Pancreas (tissue), 10 donors: Measurements from ENCODE around the gene COPZ2. TPM values are rescaled to one million over a fixed set of nuclear protein-coding genes. Genes with fewer than 3 reads are reported as not detected.
A peak's percentile ranks its signal among the peaks of the same experiment; 100 is the strongest.
"Not testable (repeated sequence)": the region's sequence is repeated elsewhere in the genome, so short reads cannot be mapped to it uniquely, and the experiment has no call there.

ENCODE experiments used
- ATAC-seq, 4 donors: fragments of 200-7000 bp; cut with Tn5 transposase; one replicate each; pipeline versions ENCODE4 v1.8.0 to v1.9.1; 2020; ENCODE audit warnings: mild to moderate bottlenecking in 4 of 4, moderate library complexity in 4 of 4
- DNase-seq, 6 donors: peaks; one replicate each; pipeline ENCODE4 v3.0.0-alpha.2; 2020
- FAIRE-seq: peaks from 2 replicates; lab custom pipeline; 2012; peaks lifted over from hg19 to GRCh38; lab: Jason Lieb, UNC
- H3K27ac ChIP-seq, 4 donors: fragments of 200-600 bp; sonication (generic); 1 replicate in 3 of 4; 2 replicates in 1 of 4; pipeline versions ENCODE4 v1.5.0 to v1.8.0; 2020
- H3K27me3 ChIP-seq, 4 donors: fragments of 200-600 bp; one replicate each; pipeline ENCODE4 v1.8.0; 2021
- H3K36me3 ChIP-seq, 3 donors: fragments of 200-600 bp; sonication (generic) in 1 of 3; one replicate each; pipeline versions ENCODE4 v1.5.0 to v1.8.0; 2020 to 2021
- H3K4me1 ChIP-seq, 3 donors: fragments of 200-600 bp; one replicate each; pipeline ENCODE4 v1.8.0; 2021
- H3K4me3 ChIP-seq, 4 donors: fragments of 200-600 bp; sonication (generic) in 2 of 4; one replicate each; pipeline versions ENCODE4 v1.5.0 to v1.8.0; 2020 to 2021
- H3K9me3 ChIP-seq, 4 donors: fragments of 200-600 bp; one replicate each; pipeline ENCODE4 v1.8.0; 2021
- WGBS, 2 donors: extraction: QIAGEN DNeasy Blood & Tissue Kit; methylation state at CpG; one replicate each; pipeline ENCODE4 v1.1.7; 2013; 5-methylcytosine and 5-hydroxymethylcytosine counted together
- intact Hi-C, 3 donors: fragments of 100-400 bp; cut with DNase I; formaldehyde crosslinking; loops; one replicate each; pipeline versions ENCODE4 v1.11.1 to v1.14.2; 2022
- polyA plus RNA-seq, 2 donors: library from polyadenylated mRNA; stranded (reverse); fragments of 200-250 nt; gene quantifications; one replicate each; pipeline ENCODE4 v1.2.3, GENCODE V29; 2013
- total RNA-seq, 6 donors: library from RNA; stranded (reverse); fragmentation: NEBNext Ultra II Directional in 4 of 6; extraction: Animal tissue kit (Norgen Biotek cat#: 25700) in 4 of 6; gene quantifications; one replicate each; pipeline versions ENCODE4 v1.2.1 to v1.2.4, GENCODE V29; 2021 to 2023
- TF ChIP-seq, protein P1 (sequence below), 4 donors: fragments of 200-600 bp; sonication (generic) in 3 of 4; IDR thresholded peaks; one replicate each; pipeline versions ENCODE4 v1.5.0 to v1.8.0; 2021; ENCODE audit warnings: antibody characterized with exemption in 4 of 4
- donor health status: healthy with polysubstance abuse.
- donor health status: DM: no; HTN: no; CAD: no; lungs with moderate emphysema.
- donor health status: DM: no; HTN: no; CAD: no.
- donor health status: control.
- donor health status: control.
- donor health status: Bipolar disorder and iron deficiency.
- donor health status: DM: yes; HTN: yes; CAD: no.
- donor health status: DM: no; HTN: no; CAD: no.
- donor health status: DM: no; HTN: no; CAD: no.
- donor health status: DM: yes; HTN: yes; CAD: no.

The COPZ2 gene
- total and polyA plus RNA-seq, 8 donors: 6.3 to 10.8 (median 9.3) TPM

DNA sequence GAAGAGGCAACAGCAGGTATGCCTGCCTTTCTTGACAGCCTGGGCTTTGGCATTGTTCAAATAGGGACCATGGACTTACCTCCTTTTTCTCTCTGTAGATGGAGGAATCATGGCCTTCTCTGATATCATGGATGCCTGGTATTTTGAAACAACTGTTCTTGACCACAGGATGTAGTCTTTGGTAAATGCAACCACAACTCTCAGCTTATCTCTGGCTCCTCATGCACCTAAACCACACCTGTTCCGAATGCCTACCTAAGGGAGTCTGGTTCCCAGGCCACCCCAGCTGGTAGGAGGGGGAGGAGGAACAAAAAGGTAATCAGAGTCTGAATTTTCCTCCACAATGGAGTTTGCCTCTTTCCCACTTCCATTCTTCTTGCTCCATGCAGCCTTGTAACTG, 47.9 kb downstream of the COPZ2 start:
- FAIRE-seq (no peak), ATAC-seq (no peak), DNase-seq (no peak)
- Histone ChIP-seq H3K27me3 (no peaks in the 10 kb centered on the region), H3K36me3 (no peaks in the 10 kb centered on the region), H3K4me1 (peaks cover 0 to 16% (median 4%) of the 10 kb centered on the region in 3 donors), H3K4me3 (no peak overlapping the region), H3K27ac (no peak overlapping the region), H3K9me3 (no peaks in the 10 kb centered on the region)
- 50 to 53% methylated on average over 1 of the region's 1 CpG for WGBS, 2 donors
- intact Hi-C loops: no loop called here
- TF ChIP-seq, protein P1, sequence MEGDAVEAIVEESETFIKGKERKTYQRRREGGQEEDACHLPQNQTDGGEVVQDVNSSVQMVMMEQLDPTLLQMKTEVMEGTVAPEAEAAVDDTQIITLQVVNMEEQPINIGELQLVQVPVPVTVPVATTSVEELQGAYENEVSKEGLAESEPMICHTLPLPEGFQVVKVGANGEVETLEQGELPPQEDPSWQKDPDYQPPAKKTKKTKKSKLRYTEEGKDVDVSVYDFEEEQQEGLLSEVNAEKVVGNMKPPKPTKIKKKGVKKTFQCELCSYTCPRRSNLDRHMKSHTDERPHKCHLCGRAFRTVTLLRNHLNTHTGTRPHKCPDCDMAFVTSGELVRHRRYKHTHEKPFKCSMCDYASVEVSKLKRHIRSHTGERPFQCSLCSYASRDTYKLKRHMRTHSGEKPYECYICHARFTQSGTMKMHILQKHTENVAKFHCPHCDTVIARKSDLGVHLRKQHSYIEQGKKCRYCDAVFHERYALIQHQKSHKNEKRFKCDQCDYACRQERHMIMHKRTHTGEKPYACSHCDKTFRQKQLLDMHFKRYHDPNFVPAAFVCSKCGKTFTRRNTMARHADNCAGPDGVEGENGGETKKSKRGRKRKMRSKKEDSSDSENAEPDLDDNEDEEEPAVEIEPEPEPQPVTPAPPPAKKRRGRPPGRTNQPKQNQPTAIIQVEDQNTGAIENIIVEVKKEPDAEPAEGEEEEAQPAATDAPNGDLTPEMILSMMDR (IDR thresholded peaks at IDR 0.05): no peak

DNA sequence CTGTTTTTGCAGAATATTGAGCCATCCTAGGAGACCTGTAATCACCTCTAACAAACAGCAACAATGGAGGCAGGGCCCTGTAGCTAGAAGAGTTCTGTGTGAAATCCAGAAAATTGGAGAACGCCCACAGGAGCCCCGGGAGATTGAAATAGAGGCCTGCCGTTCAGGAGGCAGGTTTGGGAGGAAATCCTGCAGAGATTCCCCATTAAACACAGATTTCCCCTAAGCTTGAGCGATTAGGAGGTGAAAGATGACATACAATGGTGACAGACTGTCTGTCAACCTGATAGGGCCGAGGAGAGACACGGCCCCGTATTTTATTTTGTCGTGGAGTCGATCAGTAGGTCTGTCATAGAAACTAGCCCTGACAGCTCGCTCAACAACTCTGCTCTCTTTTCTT, 48.4 kb downstream of the COPZ2 start:
- Histone ChIP-seq H3K36me3 (no peaks in the 10 kb centered on the region), H3K27ac (no peak overlapping the region), H3K4me3 (no peak overlapping the region), H3K9me3 (no peaks in the 10 kb centered on the region), H3K27me3 (no peaks in the 10 kb centered on the region), H3K4me1 (peaks cover 0 to 15% (median 0%) of the 10 kb centered on the region in 3 donors)
- WGBS, 2 donors: 80 to 86% methylated on average over 10 of the region's 10 CpGs
- ATAC-seq (no peak), DNase-seq (no peak), FAIRE-seq (no peak)
- intact Hi-C loops: no loop called here
- TF ChIP-seq, protein P1 (IDR thresholded peaks at IDR 0.05): no peak

DNA sequence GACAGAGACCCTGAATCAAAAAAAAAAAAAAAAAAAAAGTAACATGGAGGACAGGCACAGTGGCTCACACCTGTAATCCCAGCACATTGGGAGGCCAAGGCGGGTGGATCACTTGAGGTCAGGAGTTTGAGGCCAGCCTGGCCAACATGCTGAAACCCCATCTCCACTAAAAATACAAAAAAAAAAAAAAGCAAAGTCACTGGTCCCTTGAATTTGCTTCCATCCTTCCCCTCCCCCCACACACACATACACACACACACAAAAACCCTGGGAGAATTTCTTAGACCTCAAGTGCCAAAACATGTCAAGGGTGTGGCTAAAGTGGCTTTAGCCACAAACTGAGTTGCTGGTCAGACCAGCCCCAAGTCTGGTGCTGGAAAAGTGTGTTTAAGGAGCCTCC, 49.2 kb downstream of the COPZ2 start:
- FAIRE-seq, DNase-seq, H3K27me3 ChIP-seq, H3K36me3 ChIP-seq, intact Hi-C loops, ATAC-seq, H3K27ac ChIP-seq, H3K4me1 ChIP-seq, H3K4me3 ChIP-seq, H3K9me3 ChIP-seq: not testable (repeated sequence)
- 90 to 100% methylated on average over 1 of the region's 1 CpG for WGBS, 2 donors

DNA sequence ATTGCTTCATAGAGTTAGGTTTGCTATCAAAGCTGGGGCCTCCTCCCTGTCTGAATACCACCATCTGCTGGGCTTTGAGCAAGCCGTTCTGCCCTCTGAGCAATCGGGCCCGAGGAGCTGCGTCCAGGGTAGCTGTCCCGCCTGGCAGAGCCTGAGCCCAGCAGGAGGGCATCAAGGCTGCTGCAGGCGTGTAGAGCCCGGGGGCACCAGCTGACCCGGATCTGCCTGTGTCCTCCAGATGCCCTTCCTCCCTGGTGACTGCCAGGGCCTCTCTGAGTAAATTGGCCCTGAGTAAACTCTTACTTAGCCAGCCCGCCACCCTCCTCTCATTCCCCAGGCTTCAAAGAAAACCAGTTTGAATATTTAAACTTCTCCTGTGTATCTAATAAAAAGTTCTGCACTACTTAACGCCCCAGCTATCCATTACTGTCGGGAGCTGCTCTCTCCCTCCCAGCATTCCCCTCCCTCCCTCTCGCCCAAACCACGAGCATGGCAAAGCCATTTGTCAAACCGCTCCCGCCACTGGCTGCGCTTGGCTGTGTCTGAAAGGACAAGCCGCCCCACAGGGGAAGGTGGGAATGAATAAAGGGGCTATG, 50.3 kb downstream of the COPZ2 start:
- Histone ChIP-seq H3K4me3 (no peak overlapping the region), H3K27ac (peak overlapping the region in 1 of 4 donors; percentile 33), H3K27me3 (no peaks in the 10 kb centered on the region), H3K9me3 (no peaks in the 10 kb centered on the region), H3K4me1 (peaks cover 0 to 4% (median 0%) of the 10 kb centered on the region in 3 donors), H3K36me3 (peaks cover 0 to 10% (median 0%) of the 10 kb centered on the region in 3 donors)
- peak in 2 of 6 donors; percentile 18 to 77 for DNase-seq
- TF ChIP-seq, protein P1 (IDR thresholded peaks at IDR 0.05): no peak
- 33 to 38% methylated on average over 17 of the region's 17 CpGs for WGBS, 2 donors
- peak; percentile 46 to 73 (median 62) for ATAC-seq
- intact Hi-C loops: no loop called here
- FAIRE-seq: no peak

DNA sequence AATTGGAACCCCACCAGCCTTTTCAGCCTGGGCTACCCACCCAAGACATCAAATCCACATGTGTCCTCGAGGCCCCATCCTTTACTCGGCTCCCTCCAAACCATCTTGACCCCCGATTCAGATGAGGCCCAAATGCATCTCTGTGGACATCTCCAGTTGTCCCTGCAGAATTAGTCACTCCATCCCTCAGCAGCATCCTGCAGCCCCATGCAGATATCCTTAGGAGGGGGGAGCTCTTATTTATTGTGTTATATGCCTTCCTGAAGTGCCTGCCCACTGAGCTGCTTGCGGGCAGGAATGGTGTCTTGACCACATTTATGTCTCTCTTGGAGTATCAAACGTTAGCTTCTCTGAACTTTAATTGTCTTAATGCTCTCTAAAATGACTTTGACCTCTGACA, 51.1 kb downstream of the COPZ2 start:
- no peak overlapping the region for H3K4me3 ChIP-seq
- H3K27ac ChIP-seq: no peak overlapping the region
- 76 to 82% methylated on average over 5 of the region's 5 CpGs for WGBS, 2 donors
- no peaks in the 10 kb centered on the region for H3K27me3 ChIP-seq
- intact Hi-C loops: no loop called here
- TF ChIP-seq, protein P1 (IDR thresholded peaks at IDR 0.05): no peak
- H3K36me3 ChIP-seq: peaks cover 0 to 18% (median 6%) of the 10 kb centered on the region in 3 donors
- FAIRE-seq: no peak
- no peak for ATAC-seq
- no peaks in the 10 kb centered on the region for H3K9me3 ChIP-seq
- DNase-seq: no peak
- H3K4me1 ChIP-seq: peaks cover 0 to 4% (median 0%) of the 10 kb centered on the region in 3 donors
